CD4-positive, alpha-beta T cell treated with Interleukin-4 for 4 hours (primary cell): ENCODE measurements around the gene CST3.

Source experiments
- DNase-seq: peaks from one replicate; pipeline ENCODE4 v3.0.0-alpha.2; 2020

CST3 gene

GRCh38 chr20:23598481-23598880 is 39.3 kb downstream of the CST3 start:
- DNase-seq, result no peak

GRCh38 chr20:23596579-23597250 is 41.0 kb downstream of the CST3 start:
- no peak for DNase-seq

GRCh38 chr20:23595941-23596340 is 41.8 kb downstream of the CST3 start:
- no peak for DNase-seq

GRCh38 chr20:23588434-23589403 is 49.0 kb downstream of the CST3 start:
- no peak for DNase-seq

- no peak for DNase-seq
Measured at GRCh38 chr20:23587631-23588030, 50.1 kb downstream of the CST3 start.

GRCh38 chr20:23586735-23587525 is 50.8 kb downstream of the CST3 start:
- no peak for DNase-seq

- DNase-seq, result no peak
Measured at GRCh38 chr20:23585808-23586734, 51.7 kb downstream of the CST3 start.

GRCh38 chr20:23585449-23585807 is 52.3 kb downstream of the CST3 start:
- DNase-seq, result no peak

GRCh38 chr20:23584434-23585199 is 53.1 kb downstream of the CST3 start:
- DNase-seq, result no peak
